ENCODE results near the gene ZNF224.

DNA sequence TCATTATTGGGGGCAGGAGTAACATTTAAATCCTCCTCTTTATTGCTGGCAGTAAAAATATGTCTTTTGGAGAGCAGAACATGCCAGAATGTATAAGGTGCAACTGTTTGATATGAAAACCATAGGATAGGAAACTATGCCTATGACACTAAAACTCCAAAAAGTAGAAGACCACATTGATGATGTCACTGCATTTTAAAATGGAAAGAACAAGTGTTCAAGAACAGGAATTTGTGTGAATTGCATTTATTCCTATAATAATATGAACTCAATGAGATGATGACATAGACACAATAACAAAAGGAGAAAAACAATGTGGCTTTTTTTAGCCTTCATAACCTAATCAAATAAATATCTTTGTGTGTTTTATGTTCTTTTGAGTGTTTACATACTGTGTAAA is 15.3 kb downstream of the ZNF224 start:
- TF ChIP-seq, protein P1, sequence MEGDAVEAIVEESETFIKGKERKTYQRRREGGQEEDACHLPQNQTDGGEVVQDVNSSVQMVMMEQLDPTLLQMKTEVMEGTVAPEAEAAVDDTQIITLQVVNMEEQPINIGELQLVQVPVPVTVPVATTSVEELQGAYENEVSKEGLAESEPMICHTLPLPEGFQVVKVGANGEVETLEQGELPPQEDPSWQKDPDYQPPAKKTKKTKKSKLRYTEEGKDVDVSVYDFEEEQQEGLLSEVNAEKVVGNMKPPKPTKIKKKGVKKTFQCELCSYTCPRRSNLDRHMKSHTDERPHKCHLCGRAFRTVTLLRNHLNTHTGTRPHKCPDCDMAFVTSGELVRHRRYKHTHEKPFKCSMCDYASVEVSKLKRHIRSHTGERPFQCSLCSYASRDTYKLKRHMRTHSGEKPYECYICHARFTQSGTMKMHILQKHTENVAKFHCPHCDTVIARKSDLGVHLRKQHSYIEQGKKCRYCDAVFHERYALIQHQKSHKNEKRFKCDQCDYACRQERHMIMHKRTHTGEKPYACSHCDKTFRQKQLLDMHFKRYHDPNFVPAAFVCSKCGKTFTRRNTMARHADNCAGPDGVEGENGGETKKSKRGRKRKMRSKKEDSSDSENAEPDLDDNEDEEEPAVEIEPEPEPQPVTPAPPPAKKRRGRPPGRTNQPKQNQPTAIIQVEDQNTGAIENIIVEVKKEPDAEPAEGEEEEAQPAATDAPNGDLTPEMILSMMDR (optimal IDR thresholded peaks at IDR 0.05 in 1 of 3, IDR thresholded peaks at IDR 0.05 in 1 of 3, conservative IDR thresholded peaks at IDR 0.05 in 1 of 3; ENCODE audit: extremely low read depth in 1 of 3, insufficient read depth in 2 of 3, low read length in 3 of 3) = no peak
- TF ChIP-seq EZH2 (IDR thresholded peaks at IDR 0.05; ENCODE audit: low read length) = no peak

Measured in keratinocyte (primary cell).